ENCODE results near the gene GPBP1.

DNA sequence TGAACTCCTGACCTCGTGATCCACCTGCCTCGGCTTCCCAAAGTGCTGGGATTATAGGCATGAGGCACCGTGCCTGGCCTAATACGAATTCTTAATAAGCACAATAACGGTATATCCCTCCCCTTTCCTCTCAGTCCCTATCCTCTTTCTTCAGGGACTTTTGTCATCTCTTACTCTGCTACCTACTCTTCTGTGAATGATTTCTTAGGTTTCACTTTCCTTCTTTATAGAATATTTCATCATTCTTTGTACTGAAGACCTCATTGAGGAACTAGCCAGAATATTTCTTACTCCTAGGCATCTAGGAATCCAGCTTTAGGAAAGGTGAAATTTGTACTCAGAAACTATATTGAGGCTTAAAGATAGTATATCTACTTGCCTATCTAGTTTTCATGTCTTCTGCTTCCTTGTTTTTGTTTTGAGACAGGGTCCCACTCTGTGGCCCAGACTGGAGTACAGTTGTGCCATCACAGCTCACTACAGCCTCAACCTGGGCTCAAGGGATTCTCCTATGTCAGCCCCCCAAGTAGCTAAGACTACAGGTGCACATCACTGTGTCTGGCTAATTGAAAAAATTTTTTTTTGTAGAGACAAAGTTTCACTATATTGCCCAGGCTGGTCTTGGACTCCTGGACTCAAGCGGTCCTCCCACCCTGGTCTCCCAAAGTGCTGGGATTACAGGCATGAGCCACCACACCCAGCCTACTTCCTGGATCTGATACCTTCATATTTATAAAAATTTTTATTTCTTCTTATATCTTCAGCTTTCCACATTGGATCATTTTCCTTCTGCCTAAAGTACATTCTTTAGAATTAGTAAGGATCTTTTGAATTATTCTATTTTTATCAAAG is 69.7 kb downstream of the GPBP1 start:
- TF ChIP-seq, protein P1, sequence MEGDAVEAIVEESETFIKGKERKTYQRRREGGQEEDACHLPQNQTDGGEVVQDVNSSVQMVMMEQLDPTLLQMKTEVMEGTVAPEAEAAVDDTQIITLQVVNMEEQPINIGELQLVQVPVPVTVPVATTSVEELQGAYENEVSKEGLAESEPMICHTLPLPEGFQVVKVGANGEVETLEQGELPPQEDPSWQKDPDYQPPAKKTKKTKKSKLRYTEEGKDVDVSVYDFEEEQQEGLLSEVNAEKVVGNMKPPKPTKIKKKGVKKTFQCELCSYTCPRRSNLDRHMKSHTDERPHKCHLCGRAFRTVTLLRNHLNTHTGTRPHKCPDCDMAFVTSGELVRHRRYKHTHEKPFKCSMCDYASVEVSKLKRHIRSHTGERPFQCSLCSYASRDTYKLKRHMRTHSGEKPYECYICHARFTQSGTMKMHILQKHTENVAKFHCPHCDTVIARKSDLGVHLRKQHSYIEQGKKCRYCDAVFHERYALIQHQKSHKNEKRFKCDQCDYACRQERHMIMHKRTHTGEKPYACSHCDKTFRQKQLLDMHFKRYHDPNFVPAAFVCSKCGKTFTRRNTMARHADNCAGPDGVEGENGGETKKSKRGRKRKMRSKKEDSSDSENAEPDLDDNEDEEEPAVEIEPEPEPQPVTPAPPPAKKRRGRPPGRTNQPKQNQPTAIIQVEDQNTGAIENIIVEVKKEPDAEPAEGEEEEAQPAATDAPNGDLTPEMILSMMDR (conservative IDR thresholded peaks at IDR 0.05 in 1 of 2, IDR thresholded peaks at IDR 0.05 in 1 of 2; ENCODE audit: low read depth in 1 of 2, low read length in 2 of 2): no peak
- no peak for TF ChIP-seq EZH2 (IDR thresholded peaks at IDR 0.05; ENCODE audit: low read length, missing control alignments)
